Endodermal cell (in vitro differentiated cells): ENCODE results near the gene TECR. TPM values are rescaled to one million over a fixed set of nuclear protein-coding genes. Genes with fewer than 3 reads are reported as not detected.

Experiments
- DNase-seq: peaks from one replicate; pipeline ENCODE4 v3.0.0-alpha.2; 2017
- H3K27ac ChIP-seq: 2 replicates; pipeline ENCODE4 v1.5.1; 2013; ENCODE audit warnings: mild to moderate bottlenecking, low read depth, low read length, moderate library complexity
- H3K27me3 ChIP-seq: 2 replicates; pipeline ENCODE4 v1.6.1; 2013; ENCODE audit warnings: mild to moderate bottlenecking, low read length, moderate library complexity; ENCODE audit not compliant: insufficient read depth, control insufficient read depth, poor library complexity, severe bottlenecking
- H3K36me3 ChIP-seq: 2 replicates; pipeline ENCODE4 v1.7.0; 2013; ENCODE audit warnings: mild to moderate bottlenecking, low read length, moderate library complexity; ENCODE audit not compliant: control insufficient read depth, insufficient read depth
- H3K4me1 ChIP-seq: one replicate; pipeline ENCODE4 v1.7.0; 2013; ENCODE audit warnings: low read length; ENCODE audit not compliant: control insufficient read depth, insufficient read depth
- H3K4me3 ChIP-seq: 2 replicates; pipeline ENCODE4 v1.5.1; 2013; ENCODE audit warnings: mild to moderate bottlenecking, low read length, moderate library complexity
- H3K9ac ChIP-seq: 2 replicates; pipeline ENCODE4 v1.6.1; 2013; ENCODE audit warnings: mild to moderate bottlenecking, low read length, moderate library complexity; ENCODE audit not compliant: poor library complexity, severe bottlenecking; ENCODE audit errors: extremely low read depth
- H3K9me3 ChIP-seq: 2 replicates; pipeline ENCODE4 v1.6.1; 2013; ENCODE audit warnings: mild to moderate bottlenecking, low read length, moderate library complexity; ENCODE audit not compliant: control insufficient read depth
- H3K27ac Mint-ChIP-seq: 2 replicates; pipeline ENCODE4 v1.8.0; 2020; ENCODE audit warnings: mixed read lengths
- H3K27me3 Mint-ChIP-seq: 2 replicates; pipeline ENCODE4 v1.8.0; 2021; ENCODE audit warnings: mild to moderate bottlenecking, mixed read lengths; ENCODE audit not compliant: insufficient read depth
- H3K36me3 Mint-ChIP-seq: 2 replicates; pipeline ENCODE4 v1.8.0; 2020; ENCODE audit warnings: low read depth, mixed read lengths
- H3K4me1 Mint-ChIP-seq: 2 replicates; pipeline ENCODE4 v1.8.0; 2020; ENCODE audit warnings: mixed read lengths
- H3K4me3 Mint-ChIP-seq: 2 replicates; pipeline ENCODE4 v1.8.0; 2020; ENCODE audit warnings: mild to moderate bottlenecking, moderate library complexity, mixed read lengths
- H3K9me3 Mint-ChIP-seq: 2 replicates; pipeline ENCODE4 v1.8.0; 2020; ENCODE audit warnings: mild to moderate bottlenecking, mixed read lengths
- WGBS, 2 experiments: methylation state at CpG; one replicate each; pipeline versions ENCODE4 v1.1.5 to v1.1.7; 2013; ENCODE audit warnings: missing lambda C conversion rate in 2 of 2, mixed read lengths in 1 of 2; ENCODE audit not compliant: insufficient coverage in 1 of 2, insufficient read length in 1 of 2; 5-methylcytosine and 5-hydroxymethylcytosine counted together
- microRNA-seq: library from miRNA; unstranded; fragments of <30 nt; microRNA quantifications from one replicate; pipeline ENCODE4 v1.2.0, GENCODE V29; 2020; ENCODE audit warnings: borderline microRNAs expressed
- total RNA-seq, 2 donors: library from RNA; stranded (reverse); fragmentation: NEBNext Ultra II Directional in 1 of 2; extraction: Animal tissue kit (Norgen Biotek cat#: 25700) in 1 of 2; gene quantifications; 2 replicates in 1 of 2; 3 replicates in 1 of 2; pipeline ENCODE4 v1.2.1, GENCODE V29; 2021
- TF ChIP-seq, protein P1 (sequence below): fragments of 200-600 bp; sonication (generic); conservative IDR thresholded peaks from 2 replicates; pipeline ENCODE4 v1.5.0; 2021; ENCODE audit warnings: antibody characterized with exemption, mild to moderate bottlenecking

The TECR gene
- total RNA-seq, 2 donors from 2014 or later: 127 to 140 TPM

DNA sequence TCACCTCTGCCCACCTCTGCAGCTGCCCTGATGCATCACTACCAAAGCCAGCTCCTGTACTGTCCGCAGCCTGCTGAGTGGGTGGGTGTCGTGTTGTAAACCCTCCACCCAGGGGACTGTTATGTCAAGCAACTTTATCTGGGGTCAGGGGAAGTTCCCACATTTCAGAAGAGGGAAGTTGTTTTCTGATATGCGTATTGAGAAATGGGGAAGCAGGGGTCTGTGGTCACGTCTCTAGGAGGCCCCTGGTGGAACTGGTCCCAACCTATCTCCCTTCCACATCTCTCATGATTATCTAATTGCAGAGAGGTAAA lies 84.7 kb downstream of the TECR start:
- H3K4me1 ChIP-seq: no peaks in the 10 kb centered on the region
- Mint-ChIP-seq H3K4me3 (no peak overlapping the region), H3K27ac (no peak overlapping the region), H3K9me3 (peaks cover 83% of the 10 kb centered on the region), H3K4me1 (no peaks in the 10 kb centered on the region), H3K36me3 (peaks cover 3% of the 10 kb centered on the region), H3K27me3 (peaks cover 2% of the 10 kb centered on the region)
- H3K4me3 ChIP-seq: no peak overlapping the region
- no peaks in the 10 kb centered on the region for H3K36me3 ChIP-seq
- no peak overlapping the region for H3K9ac ChIP-seq
- WGBS, 2 experiments: 89 to 91% methylated on average over 2 of the region's 4 CpGs
- TF ChIP-seq, protein P1, sequence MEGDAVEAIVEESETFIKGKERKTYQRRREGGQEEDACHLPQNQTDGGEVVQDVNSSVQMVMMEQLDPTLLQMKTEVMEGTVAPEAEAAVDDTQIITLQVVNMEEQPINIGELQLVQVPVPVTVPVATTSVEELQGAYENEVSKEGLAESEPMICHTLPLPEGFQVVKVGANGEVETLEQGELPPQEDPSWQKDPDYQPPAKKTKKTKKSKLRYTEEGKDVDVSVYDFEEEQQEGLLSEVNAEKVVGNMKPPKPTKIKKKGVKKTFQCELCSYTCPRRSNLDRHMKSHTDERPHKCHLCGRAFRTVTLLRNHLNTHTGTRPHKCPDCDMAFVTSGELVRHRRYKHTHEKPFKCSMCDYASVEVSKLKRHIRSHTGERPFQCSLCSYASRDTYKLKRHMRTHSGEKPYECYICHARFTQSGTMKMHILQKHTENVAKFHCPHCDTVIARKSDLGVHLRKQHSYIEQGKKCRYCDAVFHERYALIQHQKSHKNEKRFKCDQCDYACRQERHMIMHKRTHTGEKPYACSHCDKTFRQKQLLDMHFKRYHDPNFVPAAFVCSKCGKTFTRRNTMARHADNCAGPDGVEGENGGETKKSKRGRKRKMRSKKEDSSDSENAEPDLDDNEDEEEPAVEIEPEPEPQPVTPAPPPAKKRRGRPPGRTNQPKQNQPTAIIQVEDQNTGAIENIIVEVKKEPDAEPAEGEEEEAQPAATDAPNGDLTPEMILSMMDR: no peak
- H3K27me3 ChIP-seq: no peaks in the 10 kb centered on the region
- no peak overlapping the region for H3K27ac ChIP-seq
- H3K9me3 ChIP-seq: peaks cover 23% of the 10 kb centered on the region
- no peak for DNase-seq

Small RNA genes within 50 kb of the gene (microRNA-seq; reads per million reads assigned to microRNA genes)
- gene MIR639: not detected

Other genes starting within 250 kb of the TECR start
- gene ADGRE5, start 148.2 kb upstream of the TECR start, total RNA-seq: 1 to 10 TPM in 1 of 2 donors, under 1 TPM in 1; 0.60 to 1.2 TPM
- gene DDX39A, start 110.3 kb upstream of the TECR start, total RNA-seq: 10 to 100 TPM; 82.5 to 86.1 TPM
- gene PKN1, start 96.3 kb upstream of the TECR start, total RNA-seq: 100 to 1,000 TPM; 103 to 141 TPM
- 1 to 10 TPM in 1 of 2 donors, under 1 TPM in 1; 0.81 to 1.0 TPM for gene PTGER1, start 54.2 kb upstream of the TECR start, total RNA-seq
- gene GIPC1, start 33.5 kb upstream of the TECR start, total RNA-seq: 10 to 100 TPM; 68.6 to 72.6 TPM
- 10 to 100 TPM; 66.1 to 70.0 TPM for gene DNAJB1, start 11.2 kb upstream of the TECR start, total RNA-seq
- gene NDUFB7, start 42.5 kb downstream of the TECR start, total RNA-seq: 100 to 1,000 TPM; 127 to 141 TPM
- gene CLEC17A, start 53.5 kb downstream of the TECR start, total RNA-seq: not detected
- not detected for gene ADGRE3, start 145.2 kb downstream of the TECR start, total RNA-seq
- 10 to 100 TPM; 16.2 to 19.8 TPM for gene ZNF333, start 160.5 kb downstream of the TECR start, total RNA-seq
- under 1 TPM; 0.07 TPM for gene ADGRE2, start 249.0 kb downstream of the TECR start, total RNA-seq